ENCODE results near the gene ITPR1. TPM values are rescaled to one million over a fixed set of nuclear protein-coding genes. Genes with fewer than 3 reads are reported as not detected.

ITPR1 gene
- total RNA-seq, 1 donor from 2014 or later = 22.6 TPM

DNA sequence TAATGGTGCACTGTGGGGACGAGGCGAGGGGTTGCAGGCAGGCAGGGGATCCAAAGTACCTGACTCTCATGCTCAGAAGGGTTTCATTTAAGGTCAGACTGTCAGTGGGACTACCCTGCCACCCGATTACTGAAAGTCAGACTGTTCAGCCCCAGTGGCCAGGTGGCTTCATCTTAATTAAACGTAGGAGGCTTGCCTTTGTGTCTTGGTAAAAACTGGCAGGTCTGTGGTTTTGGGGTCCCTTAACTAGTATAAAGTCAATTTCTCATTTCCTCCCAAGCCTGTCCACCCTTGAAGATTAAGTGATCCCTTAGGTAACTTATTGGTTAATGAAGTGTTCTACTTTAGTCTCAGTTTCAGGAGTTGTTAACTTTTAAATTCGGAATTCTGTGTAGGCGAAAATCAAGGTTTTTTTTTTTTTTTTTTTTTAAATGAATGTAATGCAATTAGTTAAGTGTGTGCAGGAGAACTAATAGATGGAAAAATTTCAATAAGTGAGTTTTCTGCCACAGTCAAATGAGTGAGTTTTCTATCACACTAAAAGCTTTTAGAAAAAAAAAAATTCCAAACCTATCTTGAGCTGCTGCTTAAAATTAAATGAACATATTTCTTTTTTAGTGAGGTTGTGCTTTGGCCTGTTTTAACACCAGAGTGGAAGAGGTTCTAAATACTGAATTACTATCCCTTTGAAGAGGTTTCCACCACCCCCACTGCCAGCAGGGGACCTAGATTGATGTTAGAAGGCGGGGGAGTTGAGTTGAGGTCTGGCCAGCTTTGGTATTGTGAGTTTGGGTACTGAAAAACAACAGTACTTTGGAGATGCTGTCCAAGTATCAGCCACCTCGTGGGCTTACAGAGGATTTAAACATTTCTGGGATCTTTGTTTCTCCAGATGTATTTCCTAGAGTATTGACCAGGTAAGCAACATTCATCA is 15.2 kb downstream of the ITPR1 start:
- DNase-seq (ENCODE audit: low read depth in 2 of 2) = no peak

DNA sequence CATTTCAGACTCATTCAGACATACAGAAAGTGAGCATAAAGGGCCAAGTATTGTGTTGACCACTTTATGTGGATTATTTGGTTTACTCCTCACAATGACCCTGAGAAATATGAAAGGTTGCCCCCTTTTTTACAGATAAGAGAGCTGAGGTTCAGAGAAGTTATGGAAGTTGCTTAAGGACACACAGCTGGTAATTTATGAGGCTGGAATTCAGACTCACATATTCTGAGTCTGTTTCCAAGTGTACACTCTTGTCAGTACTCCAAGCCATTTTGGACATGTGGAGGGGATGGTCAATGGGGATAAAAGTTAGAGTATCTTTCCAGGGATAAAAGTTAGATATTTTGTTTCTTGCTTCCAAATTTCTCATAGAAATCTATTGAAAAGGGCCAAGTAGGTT is 15.9 kb downstream of the ITPR1 start:
- DNase-seq (ENCODE audit: low read depth in 2 of 2) = no peak

GRCh38 chr3:4509983-4510755 is 17.0 kb downstream of the ITPR1 start:
- DNase-seq (ENCODE audit: low read depth in 2 of 2) = no peak

GRCh38 chr3:4511491-4512262 is 18.5 kb downstream of the ITPR1 start:
- no peak for DNase-seq (ENCODE audit: low read depth in 2 of 2)

GRCh38 chr3:4512895-4513616 is 19.9 kb downstream of the ITPR1 start:
- DNase-seq (ENCODE audit: low read depth in 2 of 2) = peak in 1 of 2 donors; percentile 5

- DNase-seq (ENCODE audit: low read depth in 2 of 2) = no peak
Observed at GRCh38 chr3:4514321-4514720, 21.2 kb downstream of the ITPR1 start.

DNA sequence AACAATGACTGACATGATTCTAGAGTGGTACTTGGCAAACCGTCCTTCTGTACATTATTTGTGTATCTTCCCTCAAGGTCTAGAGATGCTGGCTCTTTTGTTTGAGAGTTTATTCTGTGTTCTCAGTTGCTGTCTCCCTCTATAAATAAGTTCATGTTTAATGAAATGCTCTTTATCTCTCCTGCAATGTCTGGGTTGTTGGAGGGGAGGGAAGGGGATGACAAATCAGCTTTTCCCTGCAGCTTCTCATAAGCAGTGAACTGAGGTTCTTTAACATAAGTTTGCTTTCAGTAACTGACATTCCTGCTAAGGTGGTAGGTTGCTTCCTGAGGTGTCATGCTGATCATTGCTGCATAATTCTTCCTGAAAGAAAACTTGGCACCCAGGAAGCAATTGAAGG is 21.8 kb downstream of the ITPR1 start:
- DNase-seq (ENCODE audit: low read depth in 2 of 2) = no peak

GRCh38 chr3:4515916-4516579 is 22.9 kb downstream of the ITPR1 start:
- no peak for DNase-seq (ENCODE audit: low read depth in 2 of 2)

GRCh38 chr3:4517093-4517492 is 23.9 kb downstream of the ITPR1 start:
- peak in 1 of 2 donors; percentile 39 for DNase-seq (ENCODE audit: low read depth in 2 of 2)

GRCh38 chr3:4517643-4518311 is 24.6 kb downstream of the ITPR1 start:
- no peak for DNase-seq (ENCODE audit: low read depth in 2 of 2)

GRCh38 chr3:4520033-4520816 is 27.1 kb downstream of the ITPR1 start:
- DNase-seq (ENCODE audit: low read depth in 2 of 2) = no peak

DNA sequence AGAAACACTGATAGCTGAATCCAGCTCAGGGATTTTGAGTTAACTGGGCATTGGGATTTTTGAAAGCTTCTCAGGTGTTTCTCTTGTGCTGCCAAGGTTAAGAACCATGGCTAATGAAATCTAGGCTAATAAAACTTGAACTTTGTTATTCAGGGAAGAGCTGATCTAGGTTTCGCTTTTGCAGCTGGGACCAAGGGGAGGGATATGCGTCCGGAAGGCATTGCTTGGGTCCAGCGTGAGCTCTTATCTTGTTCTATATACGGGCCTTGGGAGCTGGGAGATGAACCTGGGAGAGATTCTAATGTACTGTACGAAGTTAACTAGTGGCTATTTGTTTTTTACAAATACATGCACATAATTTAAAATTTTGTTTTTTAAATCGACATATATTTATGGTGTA is 29.8 kb downstream of the ITPR1 start:
- DNase-seq (ENCODE audit: low read depth in 2 of 2) = no peak

- peak; percentile 26 to 87 for DNase-seq (ENCODE audit: low read depth in 2 of 2)
Observed at GRCh38 chr3:4523710-4524698, 30.9 kb downstream of the ITPR1 start.

DNA sequence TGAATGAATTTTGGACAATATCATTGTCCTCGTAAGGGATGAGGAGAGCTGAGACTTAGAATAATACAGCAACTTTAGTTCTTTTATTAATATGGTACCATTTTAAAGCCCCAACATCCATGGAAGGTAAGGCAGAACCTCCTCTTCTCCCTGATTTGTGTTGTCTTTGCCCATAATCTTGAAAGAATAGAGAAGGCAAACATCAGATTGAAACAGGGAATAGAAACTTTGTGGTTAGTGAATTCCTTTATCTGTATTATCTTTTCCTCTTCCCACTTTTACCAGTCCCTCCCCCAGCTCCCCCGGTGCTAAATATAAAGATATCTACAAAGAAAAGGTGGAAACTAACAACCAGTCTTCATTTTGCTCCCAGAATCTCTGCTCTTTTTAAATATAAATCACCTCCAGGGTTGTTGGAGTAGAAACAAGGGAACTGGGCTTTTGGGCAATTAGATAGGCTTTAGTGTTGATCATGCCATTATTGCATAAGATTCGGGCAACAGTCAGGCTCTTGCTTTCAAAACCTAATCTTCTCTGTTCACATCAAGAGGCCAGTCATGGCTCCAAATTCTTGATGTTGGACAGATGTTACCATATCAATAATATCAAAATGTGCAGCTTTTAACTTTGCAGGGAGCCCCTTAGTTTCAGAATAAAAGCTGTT is 32.5 kb downstream of the ITPR1 start:
- no peak for DNase-seq (ENCODE audit: low read depth in 2 of 2)

DNA sequence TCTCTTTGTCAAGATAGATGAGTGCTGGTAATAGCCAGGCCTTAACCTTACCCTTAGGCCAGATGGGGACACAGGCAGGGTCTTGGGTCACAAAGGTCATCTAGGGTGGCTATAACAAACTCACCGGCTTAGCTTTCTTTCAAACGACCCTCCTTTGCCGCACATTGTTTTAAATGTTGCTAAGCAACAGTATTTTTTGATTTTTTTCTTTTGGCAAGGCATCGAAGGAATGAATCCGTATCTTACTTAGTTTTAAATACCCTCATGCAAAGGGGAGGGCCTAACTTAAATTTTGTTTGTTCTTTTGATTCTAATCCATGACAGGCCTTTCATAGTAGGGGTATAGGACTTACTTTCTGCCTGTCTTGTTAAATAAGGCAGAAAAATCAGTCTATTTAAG is 35.2 kb downstream of the ITPR1 start:
- no peak for DNase-seq (ENCODE audit: low read depth in 2 of 2)

DNA sequence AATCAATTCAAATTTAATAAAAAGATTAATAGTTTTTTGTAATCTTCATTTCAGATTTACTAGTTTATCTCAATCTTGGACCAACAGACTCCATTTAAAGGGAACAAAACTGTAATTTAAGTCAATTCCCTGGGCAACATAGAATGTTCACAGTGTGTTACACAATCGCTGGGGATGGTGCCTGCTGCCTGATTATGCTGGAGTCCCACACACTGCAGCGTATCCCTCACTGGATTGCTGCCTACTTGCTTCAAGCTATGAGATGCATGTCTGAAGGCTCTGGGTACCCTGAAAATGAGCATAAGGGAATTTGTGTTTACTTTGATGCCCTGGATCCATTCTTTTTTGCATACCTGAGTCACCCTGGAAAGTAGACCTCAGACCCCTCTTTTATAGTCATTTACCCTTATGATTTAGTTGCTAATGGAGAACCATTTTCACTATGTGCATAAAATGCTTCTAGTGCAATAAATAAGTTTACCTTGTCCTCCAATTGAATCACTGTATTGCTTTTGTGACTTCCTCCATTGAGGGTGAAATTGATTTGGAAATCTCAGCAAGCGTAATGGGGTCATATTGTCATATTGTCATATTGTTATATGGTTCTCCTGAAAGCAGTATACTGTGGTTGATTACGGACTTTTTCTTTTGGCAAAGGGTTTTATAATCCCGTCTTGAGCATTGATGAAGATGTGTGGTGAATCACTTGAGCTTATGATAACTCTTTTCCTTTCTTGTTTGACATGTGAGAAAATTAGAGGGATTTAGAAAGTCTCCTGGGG is 35.9 kb downstream of the ITPR1 start:
- no peak for DNase-seq (ENCODE audit: low read depth in 2 of 2)

Measured in lung microvascular endothelial cell (primary cell).